ENCODE measurements around the gene ZBTB33.

ZBTB33 gene

GRCh38 chrX:120262859-120263708 is 12.5 kb downstream of the ZBTB33 start:
- no peak for DNase-seq

DNA sequence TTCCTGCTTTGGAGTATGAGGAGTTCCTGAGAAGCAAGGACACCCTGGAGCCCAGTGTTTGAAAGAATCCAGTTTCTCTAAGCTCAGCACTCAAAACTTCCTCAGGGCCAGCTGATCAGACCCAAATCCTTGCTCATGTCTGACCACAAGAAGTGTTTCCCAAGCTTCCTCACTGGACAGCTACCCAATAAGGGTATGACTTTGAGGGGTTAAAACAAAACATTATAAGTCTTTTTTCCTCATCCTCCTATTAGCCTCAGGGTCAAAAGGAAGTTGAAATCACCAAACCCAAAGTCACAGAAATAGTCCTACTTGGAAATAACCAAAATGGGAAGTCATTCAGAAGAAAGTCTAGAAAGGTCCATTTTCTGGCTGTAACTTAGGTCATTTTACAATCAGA is 13.7 kb downstream of the ZBTB33 start:
- DNase-seq, result no peak

- no peak for DNase-seq
These were observed 18.9 kb downstream of the ZBTB33 start for GRCh38 chrX:120269373-120270035.

GRCh38 chrX:120270567-120270966 is 20.0 kb downstream of the ZBTB33 start:
- DNase-seq, result no peak

GRCh38 chrX:120271218-120271617 is 20.6 kb downstream of the ZBTB33 start:
- DNase-seq, result no peak

DNA sequence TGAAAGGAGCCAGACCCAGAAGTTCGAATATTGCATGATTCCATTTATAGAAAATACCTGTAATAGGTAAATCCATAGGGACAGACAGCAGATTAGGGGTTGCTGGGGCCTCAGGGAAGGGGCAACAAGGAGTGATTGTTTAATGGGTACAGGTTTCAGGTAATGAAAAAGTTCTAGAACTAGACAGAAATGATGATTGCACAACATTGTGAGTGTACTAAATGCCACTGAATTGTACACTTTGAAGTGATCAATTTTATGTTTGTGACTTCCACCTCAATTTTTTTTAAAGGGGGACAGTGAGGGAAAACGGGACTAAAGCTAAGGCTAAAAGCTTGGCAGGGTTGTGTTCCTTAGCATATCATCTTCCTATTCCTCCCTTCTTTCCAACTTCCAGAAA is 23.5 kb downstream of the ZBTB33 start:
- DNase-seq, result no peak

- no peak for DNase-seq
These were observed 24.3 kb downstream of the ZBTB33 start for GRCh38 chrX:120274958-120275357.

GRCh38 chrX:120281021-120281624 is 30.5 kb downstream of the ZBTB33 start:
- DNase-seq, result no peak

GRCh38 chrX:120281761-120282160 is 31.1 kb downstream of the ZBTB33 start:
- no peak for DNase-seq

DNA sequence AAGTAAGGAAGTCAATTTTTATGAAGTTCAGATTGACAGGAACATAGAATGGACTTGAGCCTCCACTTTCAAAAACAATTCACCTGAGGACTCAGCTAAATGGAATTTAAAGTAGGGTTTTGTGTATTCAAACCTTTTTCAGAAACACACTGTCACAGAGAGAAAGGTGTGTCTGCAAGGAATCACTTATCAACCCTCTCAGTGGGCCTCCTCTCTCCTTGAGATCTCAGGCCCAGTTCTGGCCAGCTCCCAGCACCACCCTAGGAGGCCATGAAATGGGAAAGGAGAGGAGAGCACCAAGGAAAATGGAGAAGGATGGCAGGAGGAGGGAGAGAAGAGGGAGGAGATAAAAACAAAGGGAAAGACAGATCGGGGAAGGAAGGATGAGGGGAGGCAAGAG is 32.1 kb downstream of the ZBTB33 start:
- no peak for DNase-seq

DNA sequence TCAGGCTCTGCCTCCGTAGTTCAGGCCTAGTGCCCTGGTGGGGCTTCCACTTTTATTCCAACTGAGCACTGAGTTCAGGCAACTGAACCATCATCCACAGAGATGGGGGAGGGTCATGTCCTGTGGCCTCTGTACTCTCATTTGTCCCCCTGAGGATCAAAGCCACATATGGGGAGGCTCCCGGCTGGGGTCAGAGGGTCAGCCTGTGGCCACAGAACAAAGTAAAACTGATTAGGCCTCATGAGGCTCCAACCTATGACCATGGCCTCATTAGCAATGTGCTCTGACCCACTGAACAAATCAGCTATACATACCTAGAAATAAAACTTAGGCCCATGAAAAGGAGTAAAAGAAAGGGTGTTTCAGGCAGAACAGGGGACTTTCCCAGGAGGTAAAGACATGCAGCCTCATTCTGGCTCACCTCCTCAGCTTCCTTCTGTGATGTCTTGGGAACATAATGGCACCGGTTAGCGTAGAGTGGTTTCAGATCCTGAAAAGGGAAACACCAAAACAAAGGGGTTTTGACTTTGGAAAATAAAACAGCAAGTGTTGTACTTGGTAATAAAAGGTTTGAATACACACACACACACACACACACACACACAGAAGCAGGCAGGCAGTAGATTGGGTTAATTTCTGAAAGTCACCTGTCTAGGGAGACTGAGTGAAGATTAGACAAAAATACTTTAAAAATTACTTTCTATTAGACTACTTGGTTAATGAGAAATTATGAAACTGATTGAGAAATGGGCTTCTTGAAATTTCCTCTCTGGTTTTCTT is 36.3 kb downstream of the ZBTB33 start:
- no peak for DNase-seq

DNA sequence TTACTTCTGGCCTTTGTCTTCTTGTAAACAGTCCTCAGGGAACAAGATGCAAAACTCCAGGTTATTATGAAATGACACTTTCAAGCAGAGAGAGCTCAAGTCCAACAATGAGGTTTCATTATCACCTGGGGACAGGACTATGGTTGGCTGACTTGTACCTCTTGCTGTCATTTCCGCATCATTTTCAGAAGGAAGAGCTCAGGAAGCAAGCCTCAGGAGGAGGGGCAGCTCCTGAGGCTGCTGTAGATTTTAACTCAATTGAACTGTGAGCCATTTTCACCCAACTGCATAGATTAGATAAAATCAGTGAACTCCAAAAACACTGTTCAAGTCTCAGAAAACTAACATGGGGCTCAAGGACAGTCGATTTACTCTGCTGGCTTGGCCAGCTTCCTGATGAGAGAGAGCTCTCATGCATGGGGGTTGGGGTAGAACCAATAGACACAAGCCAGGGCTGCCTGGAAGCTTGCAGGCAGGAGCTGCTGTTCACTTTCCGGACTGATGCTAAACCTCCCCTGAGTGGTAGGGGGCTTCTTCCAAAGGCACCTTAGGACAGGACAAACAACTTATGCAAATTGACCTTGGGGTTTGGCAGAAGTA is 37.0 kb downstream of the ZBTB33 start:
- DNase-seq, result no peak

- no peak for DNase-seq
These were observed 39.5 kb downstream of the ZBTB33 start for GRCh38 chrX:120290107-120290506.

GRCh38 chrX:120291211-120291610 is 40.6 kb downstream of the ZBTB33 start:
- no peak for DNase-seq

DNA sequence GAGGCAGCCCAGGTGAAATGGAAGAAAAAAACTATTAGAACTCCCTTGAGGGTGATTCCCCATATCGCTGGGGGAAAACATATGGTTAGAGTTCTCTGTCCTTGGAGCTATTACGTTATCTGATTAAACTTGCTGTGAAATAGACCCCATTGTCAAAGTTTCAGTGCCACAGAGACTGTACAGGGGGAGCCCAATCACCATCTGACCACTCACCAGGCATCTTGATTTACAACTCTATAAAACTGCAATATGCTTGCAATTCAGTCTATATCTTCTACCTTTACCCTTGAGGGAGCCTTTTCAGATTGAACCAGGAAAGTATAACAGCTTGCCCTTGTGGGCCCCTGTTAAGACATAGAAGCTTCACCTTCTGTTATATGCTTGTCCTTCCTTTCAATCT is 42.4 kb downstream of the ZBTB33 start:
- no peak for DNase-seq

GRCh38 chrX:120294651-120295050 is 44.0 kb downstream of the ZBTB33 start:
- no peak for DNase-seq

GRCh38 chrX:120297923-120298322 is 47.3 kb downstream of the ZBTB33 start:
- DNase-seq, result no peak

- no peak for DNase-seq
These were observed 49.3 kb downstream of the ZBTB33 start for GRCh38 chrX:120299928-120300327.

DNA sequence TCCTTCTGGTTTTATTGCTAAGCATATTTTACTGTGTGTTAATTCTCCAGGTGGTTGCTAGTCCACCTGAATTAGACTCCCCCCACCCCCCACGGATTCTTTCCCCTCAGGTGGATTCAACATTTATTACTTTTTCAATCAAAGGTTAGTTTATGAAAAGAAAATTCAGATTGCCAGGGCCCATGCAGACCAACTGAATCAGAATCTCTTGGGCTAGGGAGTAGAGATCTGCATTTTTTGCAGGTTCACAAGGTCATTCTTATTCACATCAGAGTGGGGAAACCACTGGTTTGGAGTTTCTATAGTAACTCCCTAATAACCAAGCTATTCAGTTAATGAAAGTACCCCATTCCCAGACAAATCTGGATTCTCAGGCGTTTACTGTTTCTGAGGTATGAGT is 50.9 kb downstream of the ZBTB33 start:
- no peak for DNase-seq

DNA sequence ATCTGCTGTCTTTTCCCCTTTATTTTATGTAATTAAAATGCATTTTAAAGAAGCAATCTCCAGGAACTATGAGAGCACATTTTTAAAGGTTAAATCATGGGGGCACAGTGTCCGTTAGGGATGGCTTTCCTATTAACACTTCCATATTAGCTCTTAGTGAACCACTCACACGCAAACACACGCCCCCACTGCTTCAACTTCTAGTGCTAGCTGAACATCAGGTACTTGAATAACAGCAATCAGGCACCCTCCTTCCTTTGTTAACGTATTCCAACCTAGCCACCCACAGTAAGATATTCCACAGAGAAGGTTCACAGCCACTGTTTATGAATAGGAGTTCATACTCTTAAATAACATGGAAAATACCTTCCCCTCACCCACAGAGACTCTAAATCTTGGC is 51.3 kb downstream of the ZBTB33 start:
- DNase-seq, result no peak

DNA sequence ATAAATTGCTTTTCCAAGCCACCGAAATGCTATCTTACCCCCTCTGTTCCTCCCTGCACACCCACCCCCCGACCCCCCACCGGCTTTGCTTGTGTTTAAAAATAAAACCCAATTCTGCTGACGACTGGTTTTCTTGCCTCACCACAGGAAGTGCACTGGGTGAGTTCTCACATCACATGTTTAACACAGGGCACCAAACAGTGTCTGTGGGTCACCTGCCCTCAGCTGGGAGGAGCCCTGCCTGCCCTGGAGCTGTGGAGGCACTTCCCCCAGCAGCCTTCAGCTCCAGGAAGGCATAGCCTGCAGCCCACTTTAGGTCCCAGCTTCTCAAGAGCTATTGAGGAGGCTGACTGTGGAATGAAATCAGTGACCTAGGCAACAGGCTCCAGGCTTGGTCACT is 51.8 kb downstream of the ZBTB33 start:
- DNase-seq, result no peak

- DNase-seq, result no peak
These were observed 53.6 kb downstream of the ZBTB33 start for GRCh38 chrX:120304256-120304655.

Measured in fibroblast of skin of abdomen (primary cell).